Measurements from ENCODE around the gene LRRC75B.
"Not testable (repeated sequence)": the region's sequence is repeated elsewhere in the genome, so short reads cannot be mapped to it uniquely, and the experiment has no call there.

Gene LRRC75B

DNA sequence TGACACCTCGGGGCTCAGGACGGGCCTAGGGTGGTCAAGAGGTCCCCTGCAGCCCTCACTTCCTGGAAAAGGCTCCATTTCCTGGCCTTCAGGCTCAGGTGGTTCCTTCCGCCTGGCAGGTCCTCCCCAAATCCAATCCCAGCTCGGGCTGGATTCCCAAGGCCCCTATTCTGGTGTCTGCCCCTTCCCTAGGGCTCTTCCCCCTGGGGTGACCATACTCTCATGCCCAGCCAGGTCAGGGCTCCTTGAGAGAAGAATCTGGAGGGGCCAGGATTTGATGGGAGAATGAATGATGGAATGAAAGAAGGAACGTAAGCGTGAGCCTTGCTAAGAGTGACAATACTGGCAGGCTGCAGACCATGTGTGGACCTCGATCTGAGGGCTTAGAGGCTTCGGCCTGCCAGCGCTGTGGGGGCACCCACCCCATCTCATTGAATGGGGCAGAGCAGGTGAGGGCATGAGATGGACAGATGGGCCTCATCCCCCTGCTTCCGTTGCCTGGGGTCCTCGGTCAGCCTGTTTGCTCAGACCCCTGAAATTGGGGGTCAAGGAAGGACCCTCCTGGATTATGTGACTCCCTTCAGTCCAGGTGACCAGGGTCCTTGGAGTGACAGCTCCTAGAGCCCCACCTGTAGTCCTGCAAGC, 9.4 kb upstream of the LRRC75B start:
- DNase-seq = not testable (repeated sequence)

DNA sequence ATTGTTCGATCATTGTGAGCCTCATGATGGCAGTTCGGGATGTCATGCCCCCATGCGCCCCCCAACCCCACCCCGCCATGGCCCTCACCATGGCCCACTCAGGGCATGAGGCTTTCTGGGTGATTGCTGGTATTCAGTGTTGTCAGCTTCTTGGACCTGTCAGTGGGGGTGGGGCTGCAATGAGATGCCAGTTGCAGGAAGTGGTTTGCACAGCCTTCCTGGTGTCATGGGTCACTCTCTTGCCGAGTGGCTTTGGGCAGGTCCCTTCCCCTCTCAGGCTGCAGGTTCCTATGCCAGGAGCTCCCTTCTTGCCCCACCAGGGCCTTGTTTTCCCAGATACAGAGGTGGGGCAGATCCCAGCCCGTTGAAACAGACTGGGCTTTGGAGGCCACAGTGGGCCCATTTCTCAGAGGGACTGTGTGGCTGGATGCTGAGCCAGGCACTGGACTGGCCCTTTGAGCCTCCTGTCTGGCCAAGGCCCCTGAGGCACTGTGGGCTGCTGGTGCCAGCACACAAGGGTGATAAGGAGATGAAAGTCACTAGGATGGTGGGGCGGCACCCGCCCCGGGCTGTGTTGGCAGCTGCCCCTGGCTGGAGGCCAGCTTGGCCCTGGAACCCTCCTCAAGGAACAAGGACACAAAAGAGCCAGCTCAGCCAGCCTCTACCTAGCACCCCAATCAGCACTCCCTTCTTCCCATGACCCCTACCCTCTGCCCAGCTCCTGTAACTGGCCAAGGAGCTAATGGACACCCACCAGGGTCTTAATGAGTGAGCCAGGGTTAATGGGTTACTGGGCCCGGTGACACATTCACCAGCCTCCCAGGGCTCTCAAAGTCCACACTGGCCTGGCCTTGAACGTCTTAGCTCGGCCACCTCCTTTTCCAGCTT, 8.6 kb upstream of the LRRC75B start:
- peak; percentile 73 for DNase-seq

DNA sequence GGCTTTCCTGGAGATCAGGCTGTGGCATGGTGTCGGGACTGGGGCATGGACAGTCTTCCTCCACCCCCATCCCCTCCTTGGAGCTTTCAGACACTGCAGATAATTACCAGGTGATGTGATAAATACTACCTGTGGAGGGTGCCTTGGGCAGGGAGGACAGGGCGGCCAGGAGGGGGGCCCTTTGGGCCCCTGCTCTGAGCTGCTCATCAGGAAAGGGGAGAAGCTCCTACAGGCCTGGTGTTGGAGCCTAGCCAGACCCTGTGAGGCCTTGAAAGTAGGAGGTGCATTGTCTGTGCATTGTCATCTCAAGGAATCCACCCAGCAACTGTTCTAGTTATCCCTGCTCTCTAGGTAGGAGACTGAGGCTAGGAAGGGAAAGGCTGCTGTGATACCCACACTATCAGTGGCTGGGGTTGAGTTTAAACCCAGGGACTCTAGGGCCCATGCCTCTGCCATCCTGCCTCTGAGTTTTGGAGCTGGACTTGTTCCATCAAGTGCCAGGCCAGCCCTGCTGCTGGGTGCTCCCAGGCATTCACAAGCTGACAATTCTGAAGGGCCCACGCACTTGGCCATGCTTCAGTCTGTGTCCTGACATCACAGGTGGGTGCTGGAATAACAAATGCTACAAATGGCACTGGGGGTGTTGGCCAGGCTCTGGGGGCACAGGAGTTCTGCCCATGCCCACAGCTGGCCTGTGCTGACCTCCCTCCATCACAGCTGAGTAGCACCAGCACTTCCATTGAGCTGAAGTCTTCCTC, 7.3 kb upstream of the LRRC75B start:
- DNase-seq = not testable (repeated sequence)

DNA sequence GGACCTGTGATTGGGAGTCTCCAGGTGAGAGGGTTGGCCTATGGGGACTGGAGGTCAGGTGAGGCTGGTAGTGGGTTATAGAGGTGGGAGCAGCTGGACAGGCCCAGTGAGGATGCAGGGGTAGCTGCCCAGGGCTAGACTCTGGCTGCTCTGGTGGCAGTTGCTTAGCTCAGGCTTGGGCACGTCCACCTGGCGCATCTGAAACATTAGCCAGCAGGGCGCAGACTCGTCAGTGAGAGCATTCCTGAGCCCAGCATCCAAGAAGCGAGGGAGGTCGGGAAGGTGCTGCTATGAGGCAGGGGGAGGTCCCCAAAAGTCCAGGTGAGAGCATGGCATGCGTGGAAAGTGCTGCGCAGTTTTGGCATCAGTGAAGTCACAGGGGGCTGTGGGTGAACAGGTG, 6.6 kb upstream of the LRRC75B start:
- no peak for DNase-seq

DNA sequence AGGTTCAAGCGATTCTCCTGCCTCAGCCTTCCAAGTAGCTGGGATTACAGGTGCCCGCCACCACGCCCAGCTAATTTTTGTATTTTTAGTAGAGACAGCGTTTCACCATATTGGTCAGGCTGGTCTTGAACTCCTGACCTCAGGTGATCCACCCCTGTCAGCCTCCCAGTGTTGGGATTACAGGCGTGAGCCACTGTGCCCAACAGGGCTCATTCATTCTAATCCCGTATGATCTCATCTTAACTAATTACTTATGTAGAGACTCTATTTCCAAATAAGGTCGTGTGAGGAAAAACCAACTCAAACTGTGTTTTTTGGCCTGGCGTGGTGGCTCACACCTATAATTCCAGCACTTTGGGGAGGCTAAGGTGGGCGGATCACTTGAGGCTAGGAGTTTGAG, 4.2 kb upstream of the LRRC75B start:
- DNase-seq = not testable (repeated sequence)

DNA sequence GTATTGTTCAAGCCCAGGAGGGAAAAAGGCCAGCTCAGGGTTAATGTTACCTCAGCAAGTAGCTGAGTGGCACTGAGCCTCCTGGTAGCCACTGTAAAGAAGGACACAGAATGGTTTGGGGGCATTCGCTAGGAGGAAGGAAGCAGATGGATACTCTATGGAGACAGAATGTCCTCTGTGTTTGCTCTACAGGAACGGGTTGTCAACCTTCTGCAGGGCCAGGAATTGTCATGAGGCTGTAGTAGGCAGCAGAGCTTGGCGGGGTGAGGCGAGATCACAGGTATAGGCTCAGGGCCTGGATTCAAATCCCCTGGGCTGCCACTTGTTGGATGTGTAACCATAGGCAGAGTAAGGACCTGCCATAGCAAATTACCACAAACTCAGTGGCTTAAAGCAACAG, 3.0 kb upstream of the LRRC75B start:
- no peak for DNase-seq

DNA sequence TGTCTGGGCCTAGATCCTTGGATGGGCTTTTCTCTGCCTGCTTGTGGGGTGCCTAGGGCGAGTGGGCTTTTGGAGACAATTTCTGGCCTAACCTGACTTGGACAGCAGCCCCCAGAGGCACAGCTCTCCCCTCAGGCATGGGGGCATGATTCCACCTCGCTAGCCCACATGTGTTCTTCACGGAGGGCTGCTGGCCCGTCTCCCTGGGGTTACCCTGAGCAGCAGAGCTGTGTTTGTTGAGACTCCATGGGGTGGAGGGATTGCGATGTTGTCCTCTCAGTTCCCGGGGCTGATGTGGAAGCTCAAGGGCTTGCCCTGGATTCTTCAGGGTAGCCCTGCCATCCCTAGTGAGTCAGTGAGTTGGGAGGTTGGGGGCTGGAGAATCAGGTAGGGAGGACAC, 2.4 kb upstream of the LRRC75B start:
- no peak for DNase-seq

DNA sequence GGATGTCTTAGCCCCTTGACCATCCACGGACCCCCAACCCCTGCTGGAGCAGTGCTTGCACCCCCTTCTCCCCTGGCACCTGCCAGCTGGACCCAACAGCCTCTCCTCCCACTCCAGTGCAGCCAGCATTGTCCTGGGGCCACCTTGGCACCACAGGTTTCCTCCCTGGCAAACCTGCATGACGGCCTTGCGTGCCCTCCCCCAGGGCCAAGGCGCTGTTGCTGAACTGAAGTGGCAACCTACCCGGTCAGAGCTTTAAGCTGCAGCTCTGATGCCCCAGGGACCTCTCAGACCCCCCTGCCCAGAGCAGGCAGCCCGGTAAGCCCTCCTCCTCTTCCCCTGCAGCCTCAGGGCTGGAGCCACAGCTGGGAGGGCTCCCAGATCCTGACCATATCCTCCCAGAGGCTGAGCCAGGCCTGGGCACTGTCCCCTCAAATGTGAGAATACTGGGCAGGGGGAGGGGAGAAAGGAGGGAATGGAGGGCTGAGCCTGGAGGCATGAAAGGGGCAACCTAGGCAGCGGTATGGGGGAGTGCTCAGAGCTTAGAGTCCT, 1.8 kb upstream of the LRRC75B start:
- no peak for DNase-seq

DNA sequence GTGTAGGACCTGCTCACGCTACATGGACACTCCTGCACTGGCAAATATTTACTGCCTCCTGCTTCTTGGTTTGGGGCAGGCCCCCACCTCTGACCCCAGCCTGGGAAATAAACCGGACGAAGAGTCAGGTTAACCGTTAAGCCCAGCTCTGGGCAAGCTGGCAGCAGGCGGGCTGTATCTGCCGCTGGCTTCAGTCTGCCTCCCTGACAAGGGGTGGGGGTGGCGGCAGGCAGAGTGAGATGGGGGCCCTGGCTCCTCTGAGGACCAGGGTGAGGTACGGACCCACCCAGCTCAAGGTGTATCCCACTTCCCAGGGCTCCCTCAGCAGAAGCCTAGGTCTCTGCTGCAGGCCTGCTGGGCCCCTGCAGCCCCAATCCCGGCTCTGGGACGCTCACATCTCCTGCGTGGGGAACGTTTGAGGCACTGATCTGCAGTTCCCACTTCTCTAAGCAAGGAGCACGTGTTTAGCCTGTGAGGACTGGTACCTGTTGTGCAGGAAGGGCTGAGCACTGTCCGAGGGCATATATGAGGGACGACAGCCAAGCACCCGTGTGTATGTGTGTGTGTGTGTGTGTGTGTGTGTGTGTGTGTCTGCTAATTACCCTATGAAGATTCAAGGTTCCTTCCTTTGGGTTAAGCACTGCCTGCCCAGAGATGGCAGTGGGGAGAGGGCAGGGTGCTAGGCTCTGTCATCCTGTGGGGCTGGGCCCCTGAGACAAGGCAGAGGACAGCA, 1.1 kb upstream of the LRRC75B start:
- DNase-seq = peak; percentile 14

DNA sequence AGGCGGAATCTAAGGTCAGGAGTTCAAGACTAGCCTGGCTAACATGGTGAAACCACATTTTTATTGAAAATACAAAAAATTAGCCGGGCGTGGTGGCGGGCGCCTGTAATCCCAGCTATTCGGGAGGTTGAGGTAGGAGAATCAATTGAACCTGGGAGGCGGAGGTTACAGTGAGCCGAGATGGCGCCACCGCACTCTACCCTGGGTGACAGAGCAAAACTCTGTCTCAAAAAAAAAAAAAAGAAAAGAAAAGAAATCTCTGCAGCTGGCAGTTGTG, 624 bp upstream of the LRRC75B start:
- DNase-seq = not testable (repeated sequence)

DNA sequence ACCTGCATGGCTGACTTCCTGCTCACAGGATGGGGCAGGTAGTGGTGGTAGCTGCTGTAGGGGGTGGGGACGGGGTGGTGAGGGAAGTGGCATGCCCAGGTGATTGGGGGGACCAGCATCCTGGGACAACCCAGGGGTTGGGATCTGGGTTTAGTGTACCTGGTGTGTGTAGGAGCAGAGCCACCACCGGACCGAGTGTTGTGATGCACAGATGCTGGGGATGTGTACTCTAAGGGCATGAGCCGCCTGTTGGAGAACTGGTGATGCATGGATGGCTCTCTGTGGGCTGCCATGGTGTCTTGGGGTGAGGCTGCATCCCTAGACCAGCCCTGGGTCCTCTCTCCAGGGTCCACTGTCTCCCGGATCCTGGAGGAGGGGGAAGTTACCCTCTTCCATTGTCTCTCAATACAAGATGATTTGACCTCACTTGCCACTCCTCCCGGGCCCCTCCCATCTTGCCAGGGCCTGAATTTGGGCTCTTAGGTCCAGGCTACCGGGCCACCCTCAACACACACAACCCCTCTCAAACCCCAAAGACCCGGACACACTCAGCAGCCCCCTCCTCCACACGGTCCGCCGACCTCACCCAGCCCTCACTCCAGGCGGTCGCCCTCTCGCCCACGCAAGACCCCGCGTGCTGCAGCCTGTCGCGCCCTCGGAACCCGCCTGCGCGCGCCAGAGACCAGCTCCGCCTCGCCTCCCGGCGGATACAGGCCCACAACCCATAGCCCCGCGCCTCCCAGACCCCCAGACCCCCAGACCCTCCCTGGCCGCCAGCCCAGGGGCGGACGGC, 619 bp downstream of the LRRC75B start:
- DNase-seq = no peak

DNA sequence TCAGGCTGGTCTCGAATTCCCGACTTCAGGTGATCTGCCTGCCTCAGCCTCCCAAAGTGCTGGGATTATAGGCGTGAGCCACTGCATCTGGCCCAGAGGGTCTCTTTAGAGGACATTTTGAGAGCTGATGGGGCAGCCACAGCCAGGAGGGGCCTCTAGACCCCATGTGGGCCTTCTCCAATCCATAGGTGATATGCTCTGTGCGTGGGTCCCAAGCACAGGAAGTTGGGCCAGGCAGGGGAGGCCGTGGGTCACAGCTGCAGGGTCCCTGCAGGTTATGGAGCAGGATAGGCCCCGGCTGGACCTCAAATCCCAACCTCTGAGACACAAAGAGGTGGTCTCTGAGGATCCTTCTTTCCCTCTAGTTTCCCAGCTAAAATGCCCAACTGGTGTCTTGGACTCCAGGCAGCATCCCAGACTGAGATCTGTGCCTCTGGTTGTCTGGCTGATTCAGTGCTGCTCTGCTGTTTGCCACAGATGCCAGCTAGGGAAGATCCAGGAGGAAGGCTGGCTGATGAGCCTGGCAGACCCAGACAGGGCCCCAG, 1.5 kb downstream of the LRRC75B start:
- no peak for DNase-seq

DNA sequence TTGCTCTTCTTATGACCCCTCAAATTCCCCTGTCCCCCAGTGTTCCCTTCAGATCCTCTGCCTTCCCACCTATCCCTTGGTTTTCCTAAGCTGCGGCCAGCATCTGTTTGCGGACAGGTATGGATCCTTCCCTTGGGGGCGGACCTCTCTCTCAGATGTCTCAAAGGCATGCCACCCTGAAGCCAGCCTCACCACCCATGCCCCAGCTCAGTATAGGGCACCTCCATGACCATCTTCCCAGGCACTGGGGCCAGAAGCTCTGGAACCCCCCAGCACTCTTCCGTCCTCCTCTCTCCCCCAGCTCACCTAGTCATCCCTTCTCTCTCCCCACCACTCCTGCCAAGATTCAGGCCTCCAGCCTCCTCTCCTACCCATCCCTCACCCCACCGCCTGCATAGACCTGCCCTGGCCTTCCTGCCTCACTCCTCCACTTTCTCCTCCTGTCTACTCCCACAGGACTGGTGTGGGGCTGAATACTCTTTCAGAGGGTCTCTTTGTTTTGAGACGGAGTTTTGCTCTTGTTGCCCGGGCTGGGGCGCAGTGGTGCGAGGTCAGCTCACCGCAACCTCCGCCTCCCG, 2.2 kb downstream of the LRRC75B start:
- no peak for DNase-seq

DNA sequence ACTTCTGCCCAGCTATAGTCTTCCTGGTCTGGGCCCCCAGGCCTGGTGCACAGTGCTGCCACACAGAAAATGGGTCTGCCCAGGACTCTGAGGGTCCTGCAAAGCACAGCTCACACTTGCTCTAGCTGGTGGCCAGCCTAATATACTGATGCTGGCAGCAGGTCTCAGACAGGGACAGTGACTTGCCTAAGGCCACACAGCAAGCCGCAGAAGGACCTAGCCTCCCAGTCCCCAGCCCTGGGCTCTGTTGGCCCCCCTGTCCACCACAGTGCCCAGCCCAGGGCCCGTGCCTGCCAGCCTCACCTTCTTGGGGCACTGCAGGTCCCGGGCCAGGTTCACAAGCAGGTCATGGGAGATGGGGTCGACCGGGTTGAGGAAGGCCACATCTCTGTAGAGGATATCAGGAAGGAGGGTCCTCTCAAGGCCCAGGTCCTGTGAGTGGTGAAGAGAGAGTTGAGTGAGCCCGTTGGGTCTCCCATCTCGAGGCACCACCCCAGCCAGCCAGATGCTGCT, 3.3 kb downstream of the LRRC75B start:
- DNase-seq = no peak

DNA sequence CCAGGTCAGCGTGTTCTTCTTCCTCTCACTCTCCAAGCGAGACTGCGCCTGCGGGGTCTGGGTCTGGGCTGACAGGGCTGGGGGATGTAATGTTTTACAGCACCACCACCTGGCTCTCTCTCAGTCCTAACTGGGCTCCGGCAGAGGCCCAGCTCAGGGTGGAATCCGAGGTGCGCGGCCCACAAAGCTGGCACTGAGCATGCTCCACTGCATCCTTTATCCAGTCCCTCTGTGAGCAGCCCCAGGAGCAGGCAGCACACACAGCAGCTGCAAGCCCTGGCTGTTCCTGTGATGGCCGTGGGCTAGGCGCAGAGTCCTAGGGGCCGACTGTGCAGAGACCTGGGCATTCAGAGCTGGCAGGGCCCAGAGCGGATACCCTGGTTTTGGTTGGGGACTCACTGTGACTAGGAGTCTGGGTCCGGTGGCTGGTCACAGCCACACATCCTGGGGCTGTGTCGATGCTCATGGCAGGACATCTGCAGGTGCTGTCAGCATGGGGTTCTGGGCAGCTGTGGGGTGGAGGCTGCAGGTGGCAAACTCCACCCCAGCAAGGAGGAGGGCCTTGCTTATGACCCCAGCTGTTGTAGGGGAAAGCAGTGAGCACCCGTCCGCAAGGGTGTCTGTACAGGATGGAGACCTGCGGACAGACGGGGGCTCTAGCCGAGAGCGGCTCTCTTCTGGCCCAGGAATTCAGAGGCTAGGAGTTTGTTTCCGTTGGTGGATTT, 4.0 kb downstream of the LRRC75B start:
- no peak for DNase-seq

DNA sequence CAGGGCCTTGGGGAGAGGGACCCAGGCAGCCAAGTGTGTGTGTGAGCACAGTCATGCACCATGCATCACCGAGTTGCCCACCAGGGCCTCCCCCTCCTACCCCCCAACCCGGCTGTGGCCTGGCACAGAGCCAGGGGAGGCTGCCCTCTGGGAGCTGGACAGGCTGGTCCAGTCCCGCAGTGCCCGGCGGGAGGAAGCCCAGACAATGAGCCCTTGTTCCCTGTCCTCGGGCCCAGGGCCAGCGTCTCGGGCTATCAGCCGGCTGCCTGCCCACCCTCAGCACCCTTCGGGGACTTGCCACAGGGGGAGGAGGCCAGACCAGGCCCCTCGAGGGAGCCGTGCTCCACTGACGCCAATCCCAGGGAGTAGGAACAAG, 4.5 kb downstream of the LRRC75B start:
- no peak for DNase-seq

DNA sequence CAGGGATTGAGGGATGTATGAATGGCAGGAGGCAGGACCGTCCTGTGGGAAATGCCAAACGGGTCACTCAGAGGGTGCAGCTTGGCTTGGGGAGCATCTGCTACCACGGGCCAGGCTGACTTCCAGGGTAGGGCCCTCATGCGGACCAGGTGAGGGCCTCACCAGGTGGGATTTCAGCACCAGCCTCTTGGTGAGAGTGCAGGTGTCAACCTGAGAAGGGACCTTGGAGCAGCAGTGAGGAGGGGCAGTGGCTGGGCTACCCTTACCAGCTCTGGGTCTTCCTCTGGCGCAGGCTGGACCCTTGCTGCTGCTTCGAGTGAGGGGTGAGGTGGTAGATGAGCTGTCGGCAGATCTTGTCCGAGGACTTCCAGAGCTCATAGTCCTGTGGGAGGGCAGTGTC, 4.9 kb downstream of the LRRC75B start:
- DNase-seq = no peak

DNA sequence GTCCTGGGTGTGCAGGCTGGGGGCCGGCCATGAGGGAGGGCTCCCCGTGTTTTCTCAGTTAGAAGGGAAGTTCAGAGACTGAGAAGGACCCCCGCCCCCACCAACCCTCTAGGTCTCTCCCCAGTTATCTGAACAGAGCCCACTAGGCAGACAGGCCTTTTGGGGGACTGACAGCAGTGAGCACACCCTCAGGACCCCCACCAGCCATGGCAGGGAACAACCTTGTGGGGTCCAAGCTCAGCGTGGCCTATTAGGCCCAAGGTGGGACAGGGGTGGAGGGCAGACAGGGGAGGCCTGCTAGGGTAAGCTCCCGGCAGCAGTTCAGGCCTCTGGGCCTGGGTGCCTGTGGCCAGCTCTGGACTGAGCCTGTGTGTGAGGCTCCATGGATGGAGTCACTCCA, 5.6 kb downstream of the LRRC75B start:
- no peak for DNase-seq

DNA sequence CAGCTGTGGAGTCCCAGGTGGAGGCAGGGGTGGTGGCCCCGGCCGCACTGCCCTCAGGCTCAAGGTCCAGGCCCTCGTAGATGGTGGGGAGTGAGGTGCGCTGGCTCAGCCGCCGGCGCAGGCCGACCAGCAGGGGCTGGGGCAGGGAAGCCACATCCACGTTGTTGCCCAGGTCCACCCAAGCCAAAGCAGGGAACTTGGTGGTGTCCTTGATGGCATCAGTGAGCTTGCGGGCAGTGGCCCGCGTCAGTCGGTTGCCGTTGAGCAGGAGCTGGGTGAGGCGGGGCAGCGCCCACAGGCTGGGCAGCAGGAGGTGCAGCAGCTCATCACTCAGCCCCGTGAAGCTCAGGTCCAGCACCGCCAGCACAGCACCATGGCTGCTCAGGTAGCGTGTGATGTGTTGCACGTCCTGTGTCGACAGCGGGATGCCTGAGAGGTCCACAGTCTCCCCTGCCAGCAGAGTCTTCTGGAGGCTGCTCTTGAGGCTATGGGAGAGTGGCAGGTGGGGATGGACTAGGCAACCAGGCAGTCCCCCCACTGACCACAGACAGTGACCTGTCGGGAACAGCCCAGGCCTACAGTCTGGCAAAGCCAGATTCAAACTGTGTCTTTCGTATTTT, 6.8 kb downstream of the LRRC75B start:
- no peak for DNase-seq

DNA sequence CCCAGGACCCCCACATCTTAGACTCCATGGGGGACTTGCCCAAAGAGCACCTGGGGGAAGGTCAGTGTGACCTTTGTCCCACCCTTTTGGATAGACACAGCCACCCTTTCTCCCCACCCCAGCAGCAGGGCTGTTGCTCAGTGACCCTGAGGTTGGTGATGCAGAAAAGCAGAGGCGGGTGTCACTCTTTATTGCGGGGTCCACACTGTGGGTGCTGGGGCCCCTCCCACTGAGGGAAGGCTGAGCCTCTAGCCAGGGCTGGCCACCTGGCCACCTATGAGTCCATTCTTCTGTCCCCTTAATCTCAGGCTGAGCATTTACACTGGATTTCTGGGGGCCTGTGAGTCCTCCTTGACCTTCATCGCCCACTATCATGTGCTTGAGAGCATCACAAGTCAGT, 7.4 kb downstream of the LRRC75B start:
- DNase-seq = no peak
